K562 (cell line): Measurements from ENCODE around the gene SUCO. TPM values are rescaled to one million over a fixed set of nuclear protein-coding genes. Genes with fewer than 3 reads are reported as not detected.

Experiments used
- AFF1 ChIP-seq, 2 experiments: fragments of 450-650 bp; IDR thresholded peaks; 2 replicates each; pipeline ENCODE4 v1.6.1; 2018; ENCODE audit warnings: mild to moderate bottlenecking in 2 of 2, low read depth in 1 of 2; ENCODE audit not compliant: partially characterized antibody in 2 of 2
- ARID1B ChIP-seq: fragments of 450-650 bp; IDR thresholded peaks from 2 replicates; pipeline ENCODE4 v1.6.1; 2016; ENCODE audit warnings: antibody characterized with exemption, mild to moderate bottlenecking, inconsistent platforms
- CTCF ChIP-seq, 3 experiments: IDR thresholded peaks in 2 of 3; conservative IDR thresholded peaks in 1 of 3; 2 replicates each; pipeline ENCODE4 v1.5.1; 2011 to 2012; ENCODE audit warnings: low read length in 3 of 3, mild to moderate bottlenecking in 3 of 3, control low read depth in 2 of 3, improper control_type of control experiment in 1 of 3, inconsistent platforms in 1 of 3, low read depth in 1 of 3, mixed read lengths in 1 of 3, moderate library complexity in 1 of 3; ENCODE audit not compliant: insufficient read depth in 2 of 3
- ELF1 ChIP-seq: fragments of 200-800 bp; sonication (Bioruptor generic); IDR thresholded peaks from 2 replicates; pipeline ENCODE4 v1.6.1; 2016; ENCODE audit warnings: missing genetic modification characterization, missing compliant biosample characterization
- ELF2 ChIP-seq: fragments of 250-450 bp; sonication (Bioruptor Pico); IDR thresholded peaks from 2 replicates; pipeline ENCODE4 v1.5.0; 2021; ENCODE audit warnings: mild to moderate bottlenecking
- FOSL1 ChIP-seq: fragments of 200-800 bp; sonication (Bioruptor generic); conservative IDR thresholded peaks from 2 replicates; pipeline ENCODE4 v1.6.1; 2016; ENCODE audit warnings: missing genetic modification characterization, missing compliant biosample characterization
- GATAD2B ChIP-seq: fragments of 450-650 bp; IDR thresholded peaks from 2 replicates; pipeline ENCODE4 v1.6.1; 2017; ENCODE audit warnings: mild to moderate bottlenecking, borderline replicate concordance
- HDAC2 ChIP-seq: fragments of 450-650 bp; IDR thresholded peaks from 2 replicates; pipeline ENCODE4 v1.6.1; 2016; ENCODE audit warnings: mild to moderate bottlenecking
- JUNB ChIP-seq: fragments of 450-650 bp; formaldehyde crosslinking; conservative IDR thresholded peaks from 2 replicates; pipeline ENCODE4 v1.4.0; 2020; ENCODE audit warnings: mild to moderate bottlenecking
- MEF2A ChIP-seq: IDR thresholded peaks from 2 replicates; pipeline ENCODE4 v1.6.1; 2011; ENCODE audit warnings: low read depth, mild to moderate bottlenecking, low read length, moderate library complexity; ENCODE audit not compliant: control insufficient read depth
- NFE2 ChIP-seq: IDR thresholded peaks from 2 replicates; pipeline ENCODE4 v1.6.1; 2014; ENCODE audit warnings: antibody characterized with exemption, low read depth
- NR2C1 ChIP-seq, 2 experiments: fragments of 450-650 bp; IDR thresholded peaks; 2 replicates each; pipeline ENCODE4 v1.6.1; 2017; ENCODE audit warnings: mild to moderate bottlenecking in 2 of 2, antibody characterized with exemption in 1 of 2, inconsistent platforms in 1 of 2, missing compliant biosample characterization in 1 of 2, missing genetic modification characterization in 1 of 2
- PKNOX1 ChIP-seq: fragments of 450-650 bp; IDR thresholded peaks from 2 replicates; pipeline ENCODE4 v1.6.1; 2016
- SMARCA4 ChIP-seq: fragments of 450-650 bp; IDR thresholded peaks from 2 replicates; pipeline ENCODE4 v1.6.1; 2016
- ZBTB11 ChIP-seq, 3 experiments: fragments of 200-800 bp in 1 of 3; fragments of 250-450 bp in 1 of 3; fragments of 450-650 bp in 1 of 3; sonication (Bioruptor Pico) in 1 of 3; sonication (Bioruptor generic) in 1 of 3; formaldehyde crosslinking in 1 of 3; IDR thresholded peaks; 2 replicates each; pipeline versions ENCODE4 v1.6.1 to v1.8.0; 2016 to 2022; ENCODE audit warnings: mild to moderate bottlenecking in 2 of 3, missing genetic modification characterization in 2 of 3, missing compliant biosample characterization in 1 of 3, moderate library complexity in 1 of 3
- ZNF175 ChIP-seq: fragments of 200-800 bp; sonication (Bioruptor generic); IDR thresholded peaks from 2 replicates; pipeline ENCODE4 v1.6.1; 2016; ENCODE audit warnings: low read depth, mild to moderate bottlenecking, missing genetic modification characterization, missing compliant biosample characterization
- ZNF766 ChIP-seq: fragments of 200-800 bp; sonication (Bioruptor generic); conservative IDR thresholded peaks from 2 replicates; pipeline ENCODE4 v1.6.1; 2016; ENCODE audit warnings: missing genetic modification characterization, missing compliant biosample characterization
- polyA plus RNA-seq, 8 experiments: library from polyadenylated mRNA; depleted of rRNA in 4 of 8; stranded (reverse) in 5 of 8; unstranded in 3 of 8; fragments of >200 nt; fragmentation: Nextera tagmentation in 2 of 8; fragmentation: Illumina TruSeq in 1 of 8; extraction: Ambion mirVana in 2 of 8; extraction: Trizol in 1 of 8; gene quantifications; 2 replicates each; pipeline versions ENCODE4 v1.2.1 to v1.2.3, GENCODE V29; 2011 to 2014; ENCODE audit warnings: inconsistent platforms in 1 of 8, missing spikeins in 1 of 8
- total RNA-seq, 7 experiments: library from RNA; depleted of rRNA in 6 of 7; stranded (reverse); fragments of >200 nt in 6 of 7; fragmentation: Illumina TruSeq in 2 of 7; extraction: Trizol in 2 of 7; gene quantifications; 2 replicates each; pipeline versions ENCODE4 v1.2.1 to v1.2.3, GENCODE V29; 2011 to 2021; ENCODE audit warnings: low replicate concordance in 1 of 7

The SUCO gene
- total and polyA plus RNA-seq, 9 of the 15 experiments (the other 6 are each of a cell fraction or from before 2014, with no cell fraction given), result 2.5 to 20.6 (median 14.3) TPM

- TF ChIP-seq ZNF175 (no peak), AFF1 (IDR thresholded peaks at IDR 0.05; ENCODE audit: low read depth in 1 of 2, partially characterized antibody in 2 of 2) (peak in 1 of 2 experiments; percentile 34), CTCF (IDR thresholded peaks at IDR 0.05 in 2 of 3, conservative IDR thresholded peaks at IDR 0.05 in 1 of 3; ENCODE audit: insufficient read depth in 2 of 3, low read depth in 1 of 3, low read length in 3 of 3) (no peak), GATAD2B (peak; percentile 59; the same call in 1 of the 2 replicates), SMARCA4 (peak; percentile 77), MEF2A (0 out of 2 replicates have a peak, but pooled peaks have one; percentile 22), JUNB (CRISPR knock-in tag) (no peak), NFE2 (0 out of 2 replicates have a peak, but pooled peaks have one; percentile 13), FOSL1 (tag) (peak; percentile 75), ELF1 (peak; percentile 39; the same call in 1 of the 2 replicates), ARID1B (peak; percentile 75), ZBTB11 (CRISPR knock-in tag; IDR thresholded peaks at IDR 0.05) (0 out of 6 replicates have a peak, but pooled peaks of 1 of the 3 experiments have one; percentile 26), HDAC2 (0 out of 2 replicates have a peak, but pooled peaks have one; percentile 25), ELF2 (CRISPR knock-in tag) (peak; percentile 61; the same call in 1 of the 2 replicates), NR2C1 (IDR thresholded peaks at IDR 0.05) (no peak), NR2C1 (tag; IDR thresholded peaks at IDR 0.05) (0 out of 2 replicates have a peak, but pooled peaks have one; percentile 27), PKNOX1 (0 out of 2 replicates have a peak, but pooled peaks have one; percentile 12), ZNF766 (CRISPR knock-in tag) (peak; percentile 72; the same call in 1 of the 2 replicates)
Measured at GRCh38 chr1:172530000-172530399, 3.0 kb upstream of the SUCO start (continued).
